ENCODE results near the gene LRRC71.

- no peak for TF ChIP-seq ZNF274 (CRISPR knock-in tag; IDR thresholded peaks at IDR 0.05)
- TF ChIP-seq, protein P1, sequence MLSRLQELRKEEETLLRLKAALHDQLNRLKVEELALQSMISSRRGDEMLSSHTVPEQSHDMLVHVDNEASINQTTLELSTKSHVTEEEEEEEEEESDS (CRISPR knock-in tag; IDR thresholded peaks at IDR 0.05; ENCODE audit: borderline replicate concordance): no peak
- TF ChIP-seq ZC3H13 (CRISPR knock-in tag; IDR thresholded peaks at IDR 0.05): no peak
- TF ChIP-seq ZBTB26 (CRISPR knock-in tag; IDR thresholded peaks at IDR 0.05; ENCODE audit: borderline replicate concordance): no peak
- TF ChIP-seq ZNF879 (CRISPR knock-in tag; IDR thresholded peaks at IDR 0.05): no peak
- TF ChIP-seq FOSL2 (CRISPR knock-in tag; IDR thresholded peaks at IDR 0.05): no peak
- TF ChIP-seq POLR2AphosphoS5 (IDR thresholded peaks at IDR 0.05; ENCODE audit: low read depth, low read length): no peak
- no peak for TF ChIP-seq ZNF24 (IDR thresholded peaks at IDR 0.05)
- no peak for TF ChIP-seq CBX5 (CRISPR knock-in tag; IDR thresholded peaks at IDR 0.05; ENCODE audit: borderline replicate concordance)
- no peak for TF ChIP-seq MAFK (conservative IDR thresholded peaks at IDR 0.05 in 1 of 2, IDR thresholded peaks at IDR 0.05 in 1 of 2; ENCODE audit: low read length in 2 of 2)
- TF ChIP-seq GRHL1 (CRISPR knock-in tag; conservative IDR thresholded peaks at IDR 0.05): no peak
- TF ChIP-seq FIP1L1 (IDR thresholded peaks at IDR 0.05; ENCODE audit: borderline replicate concordance, insufficient read depth, low read depth, low read length): no peak
Measured at GRCh38 chr1:156937883-156938282, 17.5 kb downstream of the LRRC71 start.

All from HepG2 (cell line).